Muscle layer of colon (tissue), 2 donors: ENCODE data around the gene SH2B2.
"Not testable (repeated sequence)": the region's sequence is repeated elsewhere in the genome, so short reads cannot be mapped to it uniquely, and the experiment has no call there.

Experiments used
- H3K27ac ChIP-seq: one replicate; pipeline ENCODE4 v1.7.0; 2013; ENCODE audit warnings: low read depth, mild to moderate bottlenecking, low read length, moderate library complexity
- H3K27me3 ChIP-seq, 2 donors: one replicate each; pipeline ENCODE4 v1.7.0; 2013; ENCODE audit warnings: low read length in 2 of 2, mild to moderate bottlenecking in 2 of 2; ENCODE audit not compliant: insufficient read depth in 2 of 2, control insufficient read depth in 1 of 2
- H3K36me3 ChIP-seq: one replicate; pipeline ENCODE4 v1.7.0; 2013; ENCODE audit warnings: mild to moderate bottlenecking, low read length; ENCODE audit not compliant: insufficient read depth
- H3K4me1 ChIP-seq: one replicate; pipeline ENCODE4 v1.7.0; 2013; ENCODE audit warnings: mild to moderate bottlenecking, low read length; ENCODE audit not compliant: insufficient read depth
- H3K4me3 ChIP-seq, 2 donors: one replicate each; pipeline ENCODE4 v1.7.0; 2013; ENCODE audit warnings: low read length in 2 of 2, low read depth in 1 of 2, mild to moderate bottlenecking in 1 of 2, moderate library complexity in 1 of 2
- H3K9ac ChIP-seq: one replicate; pipeline ENCODE4 v1.7.0; 2013; ENCODE audit warnings: low read length
- H3K9me3 ChIP-seq: one replicate; pipeline ENCODE4 v1.7.0; 2013; ENCODE audit warnings: mild to moderate bottlenecking, low read length
- donor health status: abdominal sarcoma.
- donor health status: Adenocarcinoma of cecum.

SH2B2 gene

DNA sequence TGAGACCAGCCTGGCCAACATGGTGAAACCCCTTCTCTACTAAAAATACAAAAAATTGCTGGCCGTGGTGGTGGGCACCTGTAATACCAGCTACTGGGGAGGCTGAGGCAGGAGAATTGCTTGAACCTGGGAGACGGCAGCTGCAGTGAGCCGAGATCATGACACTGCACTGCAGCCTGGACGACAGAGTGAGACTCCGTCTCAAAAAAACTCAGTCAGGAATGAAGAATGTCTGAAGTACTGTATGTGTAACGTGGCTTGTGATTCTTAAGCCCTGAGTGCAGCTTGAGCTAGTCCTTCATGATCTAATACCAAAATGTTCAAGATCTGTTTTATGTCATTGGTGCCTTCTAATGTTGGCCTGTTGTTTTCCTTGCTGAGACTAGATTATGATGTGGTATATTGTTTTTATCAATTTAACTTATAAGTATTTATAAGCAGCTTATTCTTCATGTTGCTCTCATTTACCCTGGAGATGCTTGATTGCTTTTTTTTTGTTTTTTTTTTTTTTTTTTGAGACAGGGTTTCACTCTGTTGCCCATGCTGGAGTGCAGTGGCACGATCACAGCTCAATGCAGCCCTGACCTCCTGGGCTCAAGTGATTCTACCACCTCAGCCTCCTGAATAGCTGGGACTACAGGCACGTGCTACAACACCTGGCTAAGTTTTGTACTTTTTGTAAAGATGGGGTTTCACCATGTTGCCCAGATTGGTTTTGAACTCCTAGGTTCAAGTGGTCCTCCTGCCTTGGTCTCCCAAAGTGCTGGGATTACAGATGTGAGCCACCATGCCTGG, 44.2 kb downstream of the SH2B2 start:
- H3K4me1 ChIP-seq, H3K27ac ChIP-seq, H3K9me3 ChIP-seq: not testable (repeated sequence)

DNA sequence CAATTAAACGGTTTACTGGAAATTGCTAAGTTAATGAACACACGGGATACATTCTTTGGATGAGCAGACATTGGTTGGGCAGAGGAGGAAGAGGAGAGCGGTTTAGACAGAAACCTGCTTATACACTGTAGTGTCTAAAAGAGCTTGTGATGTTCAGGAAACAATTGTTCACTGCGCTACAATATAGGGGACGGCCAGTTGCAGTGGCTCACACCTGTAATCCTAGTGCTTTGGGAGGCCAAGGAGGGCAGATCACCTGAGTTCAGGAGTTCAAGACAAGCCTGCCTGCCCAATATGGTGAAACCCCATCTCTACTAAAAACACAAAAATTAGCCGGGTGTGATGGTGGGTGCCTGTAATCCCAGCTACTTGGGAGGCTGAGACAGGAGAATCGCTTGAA, 48.9 kb downstream of the SH2B2 start:
- H3K9me3 ChIP-seq, H3K36me3 ChIP-seq, H3K27me3 ChIP-seq, H3K4me3 ChIP-seq, H3K4me1 ChIP-seq, H3K27ac ChIP-seq, H3K9ac ChIP-seq: not testable (repeated sequence)

More for the DNA sequence above, 44.2 kb downstream of the SH2B2 start:
- not testable (repeated sequence) for H3K4me3 ChIP-seq, H3K27me3 ChIP-seq, H3K9ac ChIP-seq, H3K36me3 ChIP-seq

DNA sequence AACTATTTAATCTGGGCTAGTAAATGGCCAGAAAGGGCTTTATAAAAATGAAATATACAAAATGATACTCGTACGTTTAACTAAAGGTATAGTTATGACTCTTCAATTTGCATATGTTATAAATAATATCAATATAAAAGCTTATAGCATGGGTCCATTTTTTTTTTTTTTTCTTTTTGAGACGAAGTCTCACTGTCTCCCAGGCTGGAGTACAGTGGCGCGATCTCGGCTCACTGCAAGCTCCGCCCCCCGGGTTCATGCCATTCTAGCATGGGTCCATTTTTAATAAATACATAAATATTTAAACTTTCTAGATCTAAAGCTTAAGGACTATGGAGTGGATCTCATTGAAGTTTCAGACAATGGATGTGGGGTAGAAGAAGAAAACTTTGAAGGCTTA, 50.3 kb downstream of the SH2B2 start:
- H3K4me3 ChIP-seq, H3K27ac ChIP-seq, H3K36me3 ChIP-seq, H3K9me3 ChIP-seq, H3K4me1 ChIP-seq, H3K9ac ChIP-seq, H3K27me3 ChIP-seq: not testable (repeated sequence)

DNA sequence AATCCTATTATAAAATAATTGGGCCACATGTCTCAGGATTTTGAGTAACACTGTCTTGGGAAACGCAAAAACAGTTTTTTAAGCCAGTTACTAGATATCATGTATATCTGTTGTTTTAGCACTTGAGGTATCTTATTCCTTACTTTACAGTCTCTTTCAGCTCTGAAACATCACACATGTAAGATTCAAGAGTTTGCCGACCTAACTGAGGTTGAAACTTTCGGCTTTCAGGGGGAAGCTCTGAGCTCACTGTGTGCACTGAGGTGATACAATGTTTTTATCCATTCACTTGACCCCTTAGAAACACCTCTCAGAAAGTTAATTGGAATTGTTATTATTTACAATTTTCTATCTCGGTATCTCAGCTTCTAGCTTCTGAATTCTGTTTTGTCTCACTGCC, 50.8 kb downstream of the SH2B2 start:
- H3K27me3 ChIP-seq, H3K9me3 ChIP-seq, H3K27ac ChIP-seq, H3K9ac ChIP-seq, H3K4me3 ChIP-seq, H3K4me1 ChIP-seq, H3K36me3 ChIP-seq: not testable (repeated sequence)

DNA sequence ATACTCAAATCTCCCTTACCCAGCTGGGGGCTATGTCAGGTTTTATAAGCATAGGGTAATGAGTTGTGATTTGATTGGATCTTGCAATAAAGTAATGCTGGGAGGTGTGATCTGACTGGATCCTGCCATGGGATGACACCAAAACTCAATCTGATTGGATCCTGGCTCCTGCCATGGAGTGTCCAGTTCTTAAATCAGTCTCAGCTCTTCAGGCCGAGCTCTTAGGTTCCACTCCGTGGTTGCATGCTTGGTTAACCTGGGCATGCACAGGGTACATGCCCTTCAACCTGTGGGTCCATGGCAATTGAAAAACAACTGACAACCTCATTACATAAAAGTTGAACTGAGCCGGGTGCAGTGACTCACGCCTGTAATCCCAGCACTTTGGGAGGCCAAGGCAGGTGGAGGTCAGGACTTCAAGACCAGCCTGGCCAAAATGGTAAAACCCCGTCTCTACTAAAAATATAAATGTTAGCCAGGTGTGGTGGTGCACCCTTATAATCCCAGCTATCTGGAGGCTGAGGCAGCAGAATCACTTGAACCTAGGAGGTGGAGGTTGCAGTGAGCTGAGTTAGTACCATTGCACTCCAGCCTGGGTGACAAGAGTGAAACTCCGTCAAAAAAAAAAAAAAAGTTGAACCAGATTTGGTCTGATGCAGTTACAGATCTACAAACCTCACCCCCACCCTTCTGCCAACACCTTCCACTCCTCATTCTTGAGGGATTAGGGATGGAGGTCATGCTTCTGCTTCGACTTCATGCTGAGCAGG, 54.1 kb downstream of the SH2B2 start:
- H3K36me3 ChIP-seq, H3K4me1 ChIP-seq, H3K4me3 ChIP-seq, H3K27me3 ChIP-seq, H3K9me3 ChIP-seq, H3K9ac ChIP-seq, H3K27ac ChIP-seq: not testable (repeated sequence)

DNA sequence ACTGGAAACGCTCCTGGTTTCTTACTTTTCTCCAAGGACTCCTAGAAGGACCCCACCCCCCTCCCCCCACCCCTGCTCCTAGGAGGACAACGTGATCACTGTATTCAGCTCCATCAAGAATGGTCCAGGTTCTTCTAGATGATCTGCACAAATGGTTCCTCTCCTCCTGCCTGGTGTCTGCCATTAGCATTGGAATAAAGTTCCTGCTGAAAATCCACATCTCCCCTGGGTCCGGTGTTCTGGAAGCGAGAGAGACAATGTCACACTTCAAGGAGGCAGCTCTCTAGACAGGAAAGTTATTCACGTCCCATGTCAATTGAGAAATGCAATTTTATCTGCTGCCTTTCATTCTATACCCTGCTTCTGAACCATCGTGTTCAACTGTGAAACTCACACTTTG, 60.3 kb downstream of the SH2B2 start:
- H3K9me3 ChIP-seq, H3K4me3 ChIP-seq, H3K27me3 ChIP-seq, H3K27ac ChIP-seq, H3K4me1 ChIP-seq, H3K36me3 ChIP-seq, H3K9ac ChIP-seq: not testable (repeated sequence)

DNA sequence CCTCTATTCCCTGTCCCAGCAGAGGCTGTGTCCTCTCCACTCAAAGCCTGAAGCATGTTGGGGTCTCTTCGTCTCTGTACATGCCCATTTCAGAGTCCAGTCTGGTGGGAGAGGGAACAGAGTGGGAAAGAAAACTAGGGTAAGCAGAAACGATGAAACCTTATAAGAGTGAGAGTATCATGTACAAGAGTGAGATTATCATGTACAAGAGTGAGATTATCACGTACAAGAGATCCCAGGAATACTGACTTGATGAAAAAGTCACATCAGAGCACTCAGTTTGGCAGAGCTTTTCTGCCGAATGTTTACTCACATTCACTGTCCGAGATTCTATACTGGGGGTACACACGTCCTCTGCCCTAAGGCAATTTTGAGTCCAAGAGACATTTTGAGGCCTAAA, 69.7 kb downstream of the SH2B2 start, which contains the start of gene SPDYE6:
Gene SPDYE6 (minus strand): TSS at position 101 of the 400 bp plus-strand sequence. CDS start 421 bp downstream, outside the sequence.
- not testable (repeated sequence) for H3K27ac ChIP-seq, H3K9me3 ChIP-seq, H3K27me3 ChIP-seq, H3K9ac ChIP-seq, H3K36me3 ChIP-seq, H3K4me3 ChIP-seq, H3K4me1 ChIP-seq

DNA sequence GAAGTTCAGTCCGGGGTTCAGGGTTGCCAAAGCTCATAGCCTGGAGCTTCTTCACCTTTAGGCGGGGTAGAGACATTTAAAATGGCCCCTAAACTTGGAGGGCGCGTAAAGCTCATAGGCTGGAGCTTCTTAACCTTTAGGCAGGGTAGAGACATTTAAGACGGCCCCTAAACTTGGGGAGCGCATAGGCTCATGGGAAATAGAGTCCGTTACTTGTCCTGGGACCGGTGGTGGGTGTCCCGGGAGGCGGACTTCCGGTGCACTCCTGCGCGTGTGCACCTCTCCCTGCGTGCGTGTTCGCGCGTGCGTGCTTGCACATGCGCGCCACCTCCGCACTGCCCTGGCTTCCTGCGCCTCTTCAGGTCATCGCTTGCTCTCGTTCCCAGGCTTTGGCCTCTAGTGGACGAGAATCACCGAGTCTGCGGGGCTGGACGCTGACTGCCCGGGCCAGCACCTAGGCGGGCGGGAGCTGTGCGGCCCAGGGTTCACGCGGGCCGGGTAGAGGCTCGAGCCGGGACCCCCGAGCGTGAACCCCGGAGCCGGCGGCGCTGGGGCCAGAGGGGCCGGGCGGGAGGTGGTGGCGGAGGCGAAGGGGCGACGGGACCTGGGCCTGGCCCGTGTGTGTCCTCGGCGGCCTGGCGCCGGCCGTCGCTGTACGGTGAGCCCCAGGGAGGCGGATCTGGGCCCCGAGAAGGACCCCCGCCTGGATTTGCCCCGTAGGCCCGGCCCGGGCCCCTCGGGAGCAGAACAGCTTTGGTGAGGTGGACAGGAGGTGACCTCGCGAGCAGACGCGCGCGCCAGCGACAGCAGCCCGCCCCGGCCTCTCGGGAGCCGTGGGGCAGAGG, 77.1 kb downstream of the SH2B2 start:
- H3K27me3 ChIP-seq, H3K9me3 ChIP-seq, H3K36me3 ChIP-seq, H3K4me1 ChIP-seq: not testable (repeated sequence)
- Histone ChIP-seq H3K9ac (peak overlapping the region; percentile 27), H3K4me3 (peak overlapping the region; percentile 49 to 54), H3K27ac (peak overlapping the region; percentile 44)

DNA sequence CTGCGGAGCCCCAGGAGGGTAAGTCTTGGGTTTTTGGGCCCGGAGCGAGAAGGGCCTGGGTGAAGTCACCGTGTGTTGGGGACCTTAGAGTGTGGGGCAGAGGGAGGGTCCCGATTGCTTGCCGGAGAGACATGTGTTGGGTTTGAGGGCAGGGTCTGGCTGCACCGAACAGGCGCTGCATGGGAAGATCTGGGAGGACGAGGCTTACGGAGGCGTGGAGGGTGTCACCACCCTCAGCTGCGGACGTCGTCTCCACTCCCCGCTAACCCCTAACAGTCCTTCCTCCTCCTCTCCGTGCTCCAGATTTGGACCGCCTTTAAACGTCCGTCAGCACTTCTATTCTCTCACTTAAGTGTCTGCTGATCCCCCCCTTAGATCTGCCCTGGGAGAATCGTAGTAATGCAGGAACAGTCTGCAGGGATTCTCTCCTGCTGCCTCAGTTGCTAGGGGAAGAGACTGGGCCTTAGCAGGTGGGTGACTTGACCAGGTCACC, 77.8 kb downstream of the SH2B2 start:
- not testable (repeated sequence) for H3K36me3 ChIP-seq, H3K9ac ChIP-seq, H3K9me3 ChIP-seq, H3K27me3 ChIP-seq, H3K4me1 ChIP-seq
- H3K4me3 ChIP-seq = peak overlapping the region; percentile 49 to 54
- peak overlapping the region; percentile 44 for H3K27ac ChIP-seq

DNA sequence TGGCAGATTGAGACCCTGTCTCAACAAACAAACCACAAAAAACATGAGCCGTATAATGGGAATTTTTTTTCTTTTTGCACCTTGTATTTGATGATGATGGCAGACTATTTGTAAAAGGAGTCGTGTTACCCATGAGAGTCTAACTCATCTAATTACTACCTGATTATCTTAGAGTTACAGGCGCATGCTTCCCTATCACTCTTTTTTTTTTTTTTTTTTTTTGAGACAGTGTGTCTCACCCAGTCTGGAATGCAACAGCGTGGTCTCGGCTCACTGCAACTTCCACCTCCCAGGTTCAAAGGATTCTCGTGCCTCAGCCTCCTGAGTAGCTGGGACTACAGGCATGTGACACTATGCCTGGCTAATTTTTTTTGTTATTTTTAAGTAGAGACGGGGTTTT, 78.7 kb downstream of the SH2B2 start:
- H3K27me3 ChIP-seq, H3K27ac ChIP-seq, H3K9ac ChIP-seq, H3K4me1 ChIP-seq, H3K9me3 ChIP-seq, H3K36me3 ChIP-seq, H3K4me3 ChIP-seq: not testable (repeated sequence)

DNA sequence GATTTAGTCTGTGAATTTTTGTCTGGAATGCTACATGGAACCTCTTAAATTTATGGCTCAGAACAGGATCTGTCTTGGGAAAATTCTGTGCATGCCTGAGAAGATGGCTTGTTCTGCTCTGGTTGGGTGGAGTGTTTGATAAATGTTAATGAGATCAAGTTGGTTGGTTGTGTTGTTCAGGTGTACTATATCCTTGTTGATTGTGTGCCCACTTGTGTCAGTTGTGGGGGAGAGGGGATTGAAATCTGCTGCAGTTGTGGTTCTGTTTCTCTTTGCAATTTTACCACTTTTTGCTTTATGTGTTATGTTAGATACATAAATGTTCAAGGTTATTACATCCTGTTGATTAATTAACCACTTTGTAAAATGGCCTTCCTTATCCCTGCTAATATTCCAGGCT, 83.4 kb downstream of the SH2B2 start:
- H3K27ac ChIP-seq, H3K4me3 ChIP-seq, H3K9me3 ChIP-seq, H3K9ac ChIP-seq, H3K36me3 ChIP-seq, H3K4me1 ChIP-seq, H3K27me3 ChIP-seq: not testable (repeated sequence)
